ENCODE data around the gene EPHB2. TPM values are rescaled to one million over a fixed set of nuclear protein-coding genes. Genes with fewer than 3 reads are reported as not detected.

EPHB2 gene
- total and polyA plus RNA-seq, 2 of the 13 experiments (the other 11 are each of a cell fraction or from before 2014, with no cell fraction given): 0.03 to 0.11 TPM

GRCh38 chr1:22786101-22786500 lies 75.5 kb downstream of the EPHB2 start:
- Histone ChIP-seq H3K4me2 (ENCODE audit: low read depth, low read length) (no peak overlapping the region), H3K4me1 (ENCODE audit: insufficient read depth, low read length) (peaks cover 6% of the 10 kb centered on the region; the same call in 1 of the 2 replicates), H3K9me3 (ENCODE audit: low read length) (no peaks in the 10 kb centered on the region), H2AFZ (ENCODE audit: low read length) (no peak overlapping the region), H3K27me3 (ENCODE audit: control insufficient read depth in 1 of 2, insufficient read depth in 2 of 2, low read length in 2 of 2) (peaks cover 2 to 4% of the 10 kb centered on the region in 2 experiments; a peak in 2 of 5 replicates), H3K36me3 (replicated peaks in 1 of 2; ENCODE audit: control insufficient read depth in 1 of 2, insufficient read depth in 2 of 2, low read length in 2 of 2) (no peaks in the 10 kb centered on the region), H3K79me2 (ENCODE audit: insufficient read depth, low read length) (no peaks in the 10 kb centered on the region), H4K20me1 (ENCODE audit: insufficient read depth, low read length) (no peaks in the 10 kb centered on the region), H3K9ac (ENCODE audit: insufficient read depth, low read depth, low read length) (no peak overlapping the region), H3K4me3 (replicated peaks in 1 of 3; ENCODE audit: insufficient read depth in 1 of 3, low read depth in 2 of 3, low read length in 3 of 3) (no peak overlapping the region), H3K27ac (ENCODE audit: extremely low read length, insufficient read depth, low read length) (no peak overlapping the region)
- ATAC-seq: no peak
- in situ Hi-C loops (cut with HindIII; ENCODE audit: extremely low pct_ligation_motif_present, low pct_unique_long_range_greater_than_20kb): no loop called here
- intact Hi-C loops (cut with micrococcal nuclease; ENCODE audit: unreplicated experiment): no loop called here
- POLR2A ChIA-PET: no interaction called here
- FAIRE-seq: no peak
- TF ChIP-seq CBX5 (CRISPR knock-in tag; IDR thresholded peaks at IDR 0.05; ENCODE audit: borderline replicate concordance): no peak
- CTCF ChIA-PET (ENCODE audit: low intra/inter-chr PET ratio, low total read pairs): no interaction called here
- no peak for DNase-seq (ENCODE audit: low spot score)
- 9% methylated on average over 1 of the region's 1 CpG for WGBS (ENCODE audit: low lambda C conversion rate)
- no TSS peak for BruUV-seq (replicated peaks)

- no peaks in the 10 kb centered on the region for H4K20me1 ChIP-seq (ENCODE audit: insufficient read depth, low read length)
- H3K79me2 ChIP-seq (ENCODE audit: insufficient read depth, low read length): no peaks in the 10 kb centered on the region
- no peaks in the 10 kb centered on the region for H3K36me3 ChIP-seq (replicated peaks in 1 of 2; ENCODE audit: control insufficient read depth in 1 of 2, insufficient read depth in 2 of 2, low read length in 2 of 2)
- H3K4me3 ChIP-seq (replicated peaks in 1 of 3; ENCODE audit: insufficient read depth in 1 of 3, low read depth in 2 of 3, low read length in 3 of 3): no peak overlapping the region
- peaks cover 14% of the 10 kb centered on the region for H3K4me1 ChIP-seq (ENCODE audit: insufficient read depth, low read length)
- intact Hi-C loops (cut with micrococcal nuclease; ENCODE audit: unreplicated experiment): no loop called here
- H3K4me2 ChIP-seq (ENCODE audit: low read depth, low read length): no peak overlapping the region
- 17% methylated on average over 4 of the region's 4 CpGs for WGBS (ENCODE audit: low lambda C conversion rate)
- DNase-seq (ENCODE audit: low spot score) (no peak), ATAC-seq (no peak), FAIRE-seq (no peak)
- ChIA-PET POLR2A (no interaction called here), CTCF (ENCODE audit: low intra/inter-chr PET ratio, low total read pairs) (no interaction called here)
- no peaks in the 10 kb centered on the region for H3K9me3 ChIP-seq (ENCODE audit: low read length)
- no TSS peak for BruUV-seq (replicated peaks)
- in situ Hi-C loops (cut with HindIII; ENCODE audit: extremely low pct_ligation_motif_present, low pct_unique_long_range_greater_than_20kb): no loop called here
- H3K9ac ChIP-seq (ENCODE audit: insufficient read depth, low read depth, low read length): no peak overlapping the region
- peaks cover 2 to 4% of the 10 kb centered on the region in 2 experiments; a peak in 2 of 5 replicates for H3K27me3 ChIP-seq (ENCODE audit: control insufficient read depth in 1 of 2, insufficient read depth in 2 of 2, low read length in 2 of 2)
- H3K27ac ChIP-seq (ENCODE audit: extremely low read length, insufficient read depth, low read length): no peak overlapping the region
- H2AFZ ChIP-seq (ENCODE audit: low read length): no peak overlapping the region
- TF ChIP-seq CHCHD3 (CRISPR knock-in tag; IDR thresholded peaks at IDR 0.05): no peak
- TF ChIP-seq ZNF460 (CRISPR knock-in tag; IDR thresholded peaks at IDR 0.05; ENCODE audit: borderline replicate concordance): no peak
- no peak for TF ChIP-seq MLXIP (CRISPR knock-in tag; IDR thresholded peaks at IDR 0.05; ENCODE audit: borderline replicate concordance)
- TF ChIP-seq ZNF616 (CRISPR knock-in tag; IDR thresholded peaks at IDR 0.05; ENCODE audit: low read depth): no peak
- no peak for TF ChIP-seq BRD4 (CRISPR knock-in tag; IDR thresholded peaks at IDR 0.05)
- TF ChIP-seq MAFK (conservative IDR thresholded peaks at IDR 0.05 in 1 of 2, IDR thresholded peaks at IDR 0.05 in 1 of 2; ENCODE audit: low read length in 2 of 2): no peak
- TF ChIP-seq RXRB (CRISPR knock-in tag; IDR thresholded peaks at IDR 0.05; ENCODE audit: borderline replicate concordance): no peak
- no peak for TF ChIP-seq ESRRA (CRISPR knock-in tag; IDR thresholded peaks at IDR 0.05; ENCODE audit: low read depth)
- no peak for TF ChIP-seq DNMT3B (CRISPR knock-in tag; conservative IDR thresholded peaks at IDR 0.05)
- TF ChIP-seq ZNF772 (CRISPR knock-in tag; IDR thresholded peaks at IDR 0.05): no peak
- TF ChIP-seq ZNF780A (CRISPR knock-in tag; IDR thresholded peaks at IDR 0.05): no peak
- no peak for TF ChIP-seq CBX2 (IDR thresholded peaks at IDR 0.05; ENCODE audit: low read depth, low read length)
- no peak for TF ChIP-seq CBX2 (CRISPR knock-in tag; IDR thresholded peaks at IDR 0.05; ENCODE audit: low read depth)
Observed at GRCh38 chr1:22786719-22787489, 76.3 kb downstream of the EPHB2 start.

All from HepG2 (cell line).